Stimulated activated CD4-positive, alpha-beta T cell treated with anti-CD3 and anti-CD28 coated beads, TNF-alpha, amount 100 ng/mL, for 48 hours (primary cell): ENCODE measurements around the gene PPM1L.
"Not testable (repeated sequence)": the region's sequence is repeated elsewhere in the genome, so short reads cannot be mapped to it uniquely, and the experiment has no call there.

ENCODE experiments used
- DNase-seq, 3 donors: peaks; one replicate each; pipeline ENCODE4 v3.0.0-alpha.2; 2020; ENCODE audit warnings: low read depth in 3 of 3

The PPM1L gene

DNA sequence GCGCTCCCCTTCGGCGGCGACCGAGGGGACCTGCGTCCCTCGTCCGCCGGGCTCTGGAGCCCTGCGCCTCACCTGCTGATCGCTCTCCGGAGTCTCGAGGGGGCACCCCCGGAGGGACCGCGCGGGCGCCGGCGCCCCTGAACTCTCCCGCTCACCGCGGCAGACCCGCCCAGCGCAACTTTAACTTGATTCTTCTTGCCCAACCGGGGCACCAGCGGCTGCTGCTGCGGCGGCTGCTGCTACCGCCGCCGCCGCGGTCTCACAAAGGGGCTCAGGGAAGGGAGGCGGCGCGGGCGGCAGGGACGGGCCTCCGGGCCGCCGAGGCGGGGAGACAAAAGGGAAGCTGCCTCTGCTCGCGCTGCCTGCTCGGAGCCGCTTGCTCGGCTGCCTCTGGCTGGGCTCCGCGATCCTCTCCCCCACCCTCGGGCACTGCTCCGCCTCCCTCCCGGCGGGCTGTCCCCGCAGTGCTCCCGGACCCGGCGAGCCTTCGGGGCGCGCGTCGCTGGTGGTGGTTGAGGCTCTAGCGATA, at the start of gene PPM1L:
Gene PPM1L, plus strand, starts transcription at position 456 of the 529 bp plus-strand sequence.
- DNase-seq = peak; percentile 22 to 37 (median 24)

GRCh38 chr3:160707187-160707794, 48.7 kb upstream of the PPM1L start:
- DNase-seq = no peak

GRCh38 chr3:160709477-160710182, 46.4 kb upstream of the PPM1L start:
- no peak for DNase-seq

DNA sequence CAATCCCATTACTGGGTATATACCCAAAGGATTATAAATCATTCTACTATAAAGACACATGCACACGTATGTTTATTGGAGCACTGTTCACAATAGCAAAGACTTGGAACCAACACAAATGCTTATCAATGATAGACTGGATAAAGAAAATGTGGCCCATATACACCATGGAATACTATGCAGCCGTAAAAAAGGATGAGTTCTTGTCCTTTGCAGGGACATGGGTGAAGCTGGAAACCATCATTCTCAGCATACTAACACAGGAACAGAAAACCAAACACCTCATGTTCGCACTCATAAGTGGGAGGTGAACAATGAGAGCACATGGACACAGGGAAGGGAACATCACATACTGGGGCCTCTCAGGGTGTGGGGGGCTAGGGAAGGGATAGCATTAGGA, 42.9 kb upstream of the PPM1L start:
- not testable (repeated sequence) for DNase-seq

- no peak for DNase-seq
These were observed 36.3 kb upstream of the PPM1L start for GRCh38 chr3:160719710-160720109.

DNA sequence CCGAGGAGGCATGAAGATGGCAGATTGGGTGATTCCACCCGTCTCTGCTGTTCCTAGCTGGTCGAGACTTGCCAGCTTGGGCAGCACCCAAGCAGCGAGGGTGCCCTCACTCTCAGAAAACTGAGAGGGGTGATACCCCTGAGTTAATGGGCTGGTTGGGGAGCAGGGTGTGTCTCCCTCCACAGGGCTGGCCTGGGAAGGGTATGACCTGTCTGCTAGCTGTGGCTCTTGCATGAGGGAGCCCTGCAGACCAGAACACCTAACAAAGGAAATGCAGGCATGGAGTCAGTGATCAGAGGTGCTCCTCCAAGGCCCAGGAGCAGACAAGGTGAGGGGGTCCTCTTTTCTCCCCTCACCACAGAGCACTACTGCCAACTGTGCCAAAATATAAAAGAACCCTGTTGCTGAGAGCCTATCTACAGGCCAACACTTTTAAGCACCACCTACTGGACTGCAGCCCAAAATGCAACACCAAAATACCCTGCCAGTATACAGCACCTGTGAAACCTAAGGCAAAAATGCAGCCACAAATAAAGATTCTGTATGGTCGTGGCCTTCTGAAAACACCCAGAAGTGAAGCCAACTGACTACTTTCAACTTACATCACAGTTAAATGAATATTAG, 35.8 kb upstream of the PPM1L start:
- DNase-seq = no peak

DNA sequence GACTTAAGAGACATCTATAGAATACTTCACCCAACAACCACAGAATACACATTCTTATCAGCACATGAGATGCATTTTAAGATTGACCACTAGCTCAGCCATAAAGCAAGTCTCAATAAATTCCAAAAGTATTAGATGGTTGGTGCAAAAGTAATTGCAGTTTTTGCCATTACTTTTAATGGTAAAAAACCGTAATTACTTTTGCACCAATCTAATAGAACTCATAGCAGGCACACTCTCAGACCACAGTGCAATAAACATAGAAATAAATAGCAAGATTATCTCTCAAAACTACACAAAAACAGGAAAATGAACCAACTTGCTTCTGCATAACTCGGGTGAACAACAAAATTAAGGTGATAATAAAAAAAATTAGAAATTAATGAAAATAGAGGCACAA, 33.7 kb upstream of the PPM1L start:
- DNase-seq = no peak

DNA sequence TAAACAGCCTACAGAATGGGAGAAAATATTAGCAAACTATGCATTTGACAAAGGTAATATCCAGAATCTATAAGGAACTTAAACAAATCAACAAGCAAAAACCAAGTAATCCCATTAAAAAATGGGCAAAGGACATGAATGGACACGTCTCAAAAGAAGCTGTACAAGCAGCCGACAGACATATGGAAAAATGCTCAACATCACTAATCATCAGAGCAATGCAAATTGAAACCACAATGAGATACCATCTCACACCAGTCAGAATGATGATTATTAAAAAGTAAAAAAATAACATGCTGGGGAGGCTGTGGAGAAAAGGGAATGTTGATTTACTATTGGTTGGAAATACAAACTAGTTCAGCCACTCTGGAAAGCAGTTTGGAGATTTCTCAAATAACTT, 30.7 kb upstream of the PPM1L start:
- no peak for DNase-seq

- DNase-seq = no peak
These were observed 20.2 kb upstream of the PPM1L start for GRCh38 chr3:160735826-160736225.

DNA sequence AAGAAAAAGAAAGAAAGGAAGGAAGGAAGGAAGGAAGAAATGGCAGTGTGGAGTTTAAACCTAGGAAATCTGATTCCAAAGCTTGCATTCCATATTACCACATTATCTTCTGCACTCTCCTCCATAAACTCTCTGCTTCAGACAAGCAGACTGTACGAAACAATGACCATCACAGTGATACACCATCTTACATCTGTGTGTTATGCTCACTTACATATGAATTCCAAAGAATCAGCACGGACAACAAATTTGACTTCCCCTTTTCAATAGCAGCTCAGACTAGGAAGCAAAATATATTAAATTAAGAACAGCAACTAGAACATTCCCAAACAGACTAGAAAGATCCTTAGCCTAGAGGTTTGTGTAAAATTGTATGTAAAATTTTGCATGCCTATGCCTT, 18.0 kb upstream of the PPM1L start:
- no peak for DNase-seq

DNA sequence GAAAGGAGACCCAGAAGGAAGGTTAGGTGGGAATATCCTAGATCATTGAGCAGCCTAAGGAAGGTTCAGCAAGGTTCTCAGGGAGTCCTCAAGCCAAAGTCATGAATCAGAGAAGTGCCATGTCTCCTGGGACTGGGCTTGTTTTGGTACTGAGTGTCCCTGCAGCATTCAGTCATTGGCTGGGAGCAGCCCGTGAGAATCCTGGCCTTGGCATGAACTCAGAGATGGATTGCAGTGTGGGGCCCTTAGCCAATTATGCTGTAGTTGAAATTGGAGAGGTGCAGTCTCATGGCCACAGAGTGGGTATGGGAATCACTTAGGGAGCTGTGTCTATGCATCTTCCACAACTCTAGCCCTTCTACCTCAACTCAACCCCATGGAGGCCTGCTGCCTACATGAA, 17.0 kb upstream of the PPM1L start:
- no peak for DNase-seq

DNA sequence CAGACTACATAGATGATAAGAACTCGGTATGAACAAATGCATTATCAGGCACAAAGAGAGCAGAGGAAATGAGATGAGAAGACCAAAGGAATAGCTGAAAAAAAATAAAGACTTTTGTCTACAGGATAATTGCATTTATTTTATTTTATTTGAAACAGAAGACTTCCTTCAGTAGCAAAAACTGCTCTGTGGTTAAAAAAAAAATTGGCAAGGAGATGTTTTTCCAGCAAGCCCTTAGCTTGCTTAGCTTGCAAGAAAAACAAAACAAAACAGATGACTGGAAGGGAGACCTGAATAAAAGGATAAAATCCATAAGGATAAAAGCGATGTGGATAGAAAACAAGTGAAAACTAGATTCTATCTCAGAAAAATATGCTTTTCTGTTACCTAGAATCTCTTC, 9.1 kb upstream of the PPM1L start:
- DNase-seq = no peak

DNA sequence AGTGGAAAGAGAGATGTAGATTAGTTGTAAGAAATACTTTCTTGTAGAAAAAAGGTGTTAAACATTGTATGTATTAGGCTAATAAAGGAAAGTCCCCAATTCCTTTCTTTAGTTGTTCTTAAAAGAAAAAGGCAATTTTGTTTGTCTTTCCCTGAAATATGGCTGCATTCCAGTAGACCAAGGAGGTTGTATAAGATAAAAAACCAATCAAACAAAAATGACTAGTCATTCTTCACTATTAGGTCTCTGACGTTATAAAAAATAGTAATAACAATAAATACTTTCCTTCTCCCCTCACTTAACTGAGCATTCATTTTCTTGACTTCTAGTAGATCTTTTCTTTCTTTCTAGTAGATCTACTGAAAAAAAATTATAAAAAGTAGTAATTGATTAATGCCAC, 8.6 kb upstream of the PPM1L start:
- no peak for DNase-seq

DNA sequence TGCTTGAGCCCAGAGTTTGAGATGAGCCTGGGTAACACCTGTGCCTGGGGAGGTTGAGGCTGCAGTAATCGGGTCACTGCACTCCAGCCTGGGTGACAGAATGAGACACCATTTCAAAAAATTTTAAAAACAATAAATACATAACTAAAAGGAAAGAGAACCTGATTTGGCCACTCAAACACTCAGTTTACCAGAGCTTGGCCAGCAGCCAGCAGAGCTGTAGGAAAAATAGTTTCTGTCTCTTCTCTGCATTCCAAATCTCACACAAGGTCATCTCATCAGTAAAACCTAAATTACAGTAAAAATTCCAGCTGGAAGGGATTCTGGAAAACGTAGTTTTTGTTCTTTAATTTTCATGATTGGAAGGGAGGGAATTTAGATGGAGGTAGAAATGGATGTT, 7.8 kb upstream of the PPM1L start:
- DNase-seq = no peak

- DNase-seq = no peak
These were observed 7.2 kb upstream of the PPM1L start for GRCh38 chr3:160748787-160749186.

DNA sequence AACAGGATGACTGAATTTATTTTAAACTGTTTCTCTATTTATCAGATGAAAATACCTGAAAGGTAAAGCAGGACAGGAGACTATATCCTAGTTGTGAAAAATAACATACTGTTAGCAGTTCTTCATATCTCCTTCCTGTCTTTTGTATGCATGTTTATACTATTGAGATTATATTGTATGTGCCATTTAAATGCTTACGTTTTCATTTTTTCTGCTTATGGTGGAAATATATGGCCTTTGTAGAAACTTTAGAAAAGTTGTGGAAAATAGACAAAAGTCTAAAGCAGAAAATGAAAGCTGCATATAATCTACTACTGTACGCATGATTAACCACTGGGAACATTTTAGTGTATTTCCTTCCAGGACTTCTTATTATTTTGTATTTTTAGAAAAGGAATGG, 2.1 kb upstream of the PPM1L start:
- no peak for DNase-seq

DNA sequence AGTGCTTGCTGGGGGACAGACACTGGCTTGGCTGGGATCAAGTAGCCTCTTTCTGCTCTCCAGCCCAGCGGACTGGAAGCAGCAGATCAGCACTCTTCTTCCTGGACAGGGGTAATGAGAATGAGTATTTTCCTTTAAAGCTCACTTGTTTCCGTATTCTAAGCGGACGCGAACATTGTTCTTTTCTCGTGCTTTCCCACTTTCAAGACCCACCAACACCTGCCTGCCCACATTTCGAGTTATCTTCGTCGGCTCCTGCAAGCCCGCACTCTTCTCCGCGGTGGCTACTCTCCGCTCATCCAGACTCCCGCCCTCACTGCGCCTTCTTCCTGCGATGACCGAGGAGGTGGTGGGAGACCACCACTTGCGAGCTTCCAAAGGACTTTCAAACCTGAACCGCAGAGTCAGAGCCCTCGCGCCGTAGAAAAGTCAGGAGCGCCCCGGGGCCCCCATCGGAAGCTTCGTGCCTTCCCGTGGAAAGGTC, 1.6 kb upstream of the PPM1L start:
- peak in 1 of 3 donors; percentile 1 for DNase-seq

DNA sequence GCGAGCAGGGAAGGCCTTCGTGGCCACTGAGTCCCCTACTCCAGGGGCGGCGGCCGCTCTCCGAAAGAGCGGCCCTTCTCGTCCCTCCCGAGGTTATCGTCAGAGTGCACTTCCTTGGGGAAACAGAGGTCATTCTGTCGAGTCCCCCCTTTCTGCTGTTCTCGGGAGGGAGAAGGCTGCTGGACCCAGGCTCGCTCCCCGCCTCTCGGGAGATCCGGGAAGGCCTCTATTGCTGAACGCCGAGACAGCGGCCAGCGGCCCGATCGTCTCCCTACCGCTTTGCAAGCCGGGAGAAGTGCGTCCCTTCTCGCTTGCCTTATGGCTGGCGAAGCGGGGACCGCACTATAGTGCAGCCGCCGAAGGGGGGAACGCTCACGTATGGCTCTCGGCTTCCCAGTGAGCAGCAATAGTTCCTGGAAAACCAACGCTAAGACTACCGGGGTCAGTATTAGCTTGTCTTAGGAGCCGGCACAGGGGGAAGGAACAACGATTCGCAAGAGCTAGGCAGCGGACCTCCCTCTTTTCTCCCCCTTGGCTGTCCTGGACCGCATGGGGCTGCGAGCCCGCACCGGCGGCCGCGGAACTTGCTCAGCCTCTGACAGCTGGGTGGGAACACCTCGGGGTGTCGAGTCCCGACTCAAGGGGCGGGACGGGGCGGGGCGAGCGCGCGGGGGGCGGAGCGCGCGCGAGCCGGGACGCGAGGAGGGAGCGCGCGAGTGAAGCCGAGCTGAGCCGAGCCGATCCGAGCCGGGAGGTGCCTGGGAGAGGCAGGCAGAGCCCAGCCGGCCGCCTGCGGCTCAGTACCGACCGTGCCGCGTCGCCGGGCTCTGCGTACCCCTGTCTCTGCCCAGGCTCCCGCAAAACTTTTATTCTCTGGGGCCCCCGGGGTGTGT, 930 bp upstream of the PPM1L start:
- DNase-seq = peak; percentile 70 to 85 (median 77)

GRCh38 chr3:160757233-160758106, 1.4 kb downstream of the PPM1L start:
- DNase-seq = no peak

DNA sequence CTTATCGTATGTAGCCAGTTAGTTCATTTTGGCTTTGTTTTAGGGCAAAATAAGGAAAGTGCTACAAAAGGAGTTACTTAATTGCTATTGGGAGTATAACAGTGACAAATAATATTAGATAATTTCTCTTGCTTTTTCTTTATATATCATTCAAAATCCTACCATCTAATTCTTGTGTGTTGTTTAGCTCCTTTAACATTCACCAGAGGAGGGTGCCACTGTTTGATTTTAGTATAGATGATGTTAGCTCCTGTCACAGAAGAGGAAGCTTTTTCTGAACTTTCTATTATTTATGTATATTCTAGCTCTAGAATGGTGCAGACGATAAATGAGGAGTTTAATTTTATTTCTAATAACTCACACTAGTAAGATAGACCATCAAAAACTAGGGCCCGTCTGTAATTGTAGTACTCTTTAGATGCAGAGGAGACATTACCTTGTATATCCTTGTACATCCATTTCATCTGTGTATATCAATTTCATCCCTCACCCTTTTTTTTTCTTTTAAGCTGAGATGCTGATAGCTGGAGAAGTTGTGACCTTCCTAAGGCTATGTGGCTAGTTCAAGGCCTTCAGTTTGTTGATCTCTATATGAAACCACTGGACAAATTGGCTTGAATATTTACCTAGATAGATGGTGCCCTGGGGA, 3.0 kb downstream of the PPM1L start:
- no peak for DNase-seq
